Activated T-cell treated with anti-CD3 and anti-CD28 coated beads for 48 hours (primary cell): Measurements from ENCODE around the gene DMRT2.

Experiments used
- DNase-seq: peaks from one replicate; pipeline ENCODE4 v3.0.0-alpha.2; 2020; ENCODE audit warnings: low read depth

DMRT2 gene

GRCh38 chr9:1096155-1096964 lies 46.2 kb downstream of the DMRT2 start:
- no peak for DNase-seq

GRCh38 chr9:1098551-1098950 lies 48.4 kb downstream of the DMRT2 start:
- no peak for DNase-seq

DNA sequence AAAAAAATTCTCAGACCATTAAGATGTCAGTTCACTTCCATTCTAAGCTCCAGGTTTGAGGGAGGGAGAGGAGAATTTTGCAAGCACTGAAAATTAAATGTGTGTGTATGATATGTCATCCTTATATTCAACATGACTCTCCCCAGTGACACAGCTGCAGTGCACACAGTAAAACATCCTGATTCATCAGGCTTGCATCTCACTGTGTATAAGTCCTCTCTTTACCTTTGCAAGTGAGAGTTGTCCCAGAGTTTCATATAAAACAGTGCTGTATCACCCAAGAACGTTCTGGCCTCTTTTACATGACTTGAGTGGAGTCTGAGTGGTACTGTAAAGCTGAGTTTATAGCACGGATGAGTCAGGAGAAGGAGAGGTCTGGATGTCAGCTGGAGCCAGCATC lies 50.0 kb downstream of the DMRT2 start:
- DNase-seq = no peak

- no peak for DNase-seq
Measured at GRCh38 chr9:1100945-1101344, 50.8 kb downstream of the DMRT2 start.

DNA sequence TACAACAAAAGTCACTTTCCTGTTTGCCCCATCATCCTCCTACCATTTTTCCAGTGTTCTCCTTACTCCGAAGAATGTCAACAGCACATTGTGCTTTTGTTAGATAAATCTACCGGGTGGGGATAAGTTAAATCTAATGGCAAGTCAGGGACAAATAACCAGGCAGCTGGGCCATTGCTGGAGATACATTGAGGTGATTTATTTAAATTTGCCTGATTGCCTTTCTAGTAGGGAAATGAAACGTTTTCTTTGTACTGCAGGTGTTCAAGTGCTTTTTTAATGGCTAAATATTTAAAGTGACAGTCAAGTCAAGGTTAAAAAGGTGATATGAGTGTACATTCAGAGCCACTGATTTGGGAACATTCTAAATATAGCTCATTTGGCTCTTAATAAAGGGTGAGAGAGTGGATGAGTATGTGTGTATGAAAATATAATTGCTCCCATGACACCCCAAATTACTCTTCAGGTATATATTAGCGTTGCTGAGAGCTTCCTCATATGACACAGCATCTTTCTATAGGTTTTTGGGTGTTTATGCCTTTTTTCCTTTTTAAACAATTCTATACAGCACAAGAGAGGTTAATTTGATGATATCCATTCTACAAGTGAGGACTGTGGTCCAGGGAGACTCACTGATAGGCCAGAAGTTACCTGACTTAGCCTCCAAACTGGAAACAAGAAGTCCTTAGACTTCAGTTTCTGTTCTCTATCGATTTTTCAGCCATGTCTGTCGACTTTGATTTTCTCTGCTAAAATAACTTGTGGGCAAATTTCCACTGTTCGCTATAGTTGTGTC lies 51.9 kb downstream of the DMRT2 start:
- DNase-seq = no peak

DNA sequence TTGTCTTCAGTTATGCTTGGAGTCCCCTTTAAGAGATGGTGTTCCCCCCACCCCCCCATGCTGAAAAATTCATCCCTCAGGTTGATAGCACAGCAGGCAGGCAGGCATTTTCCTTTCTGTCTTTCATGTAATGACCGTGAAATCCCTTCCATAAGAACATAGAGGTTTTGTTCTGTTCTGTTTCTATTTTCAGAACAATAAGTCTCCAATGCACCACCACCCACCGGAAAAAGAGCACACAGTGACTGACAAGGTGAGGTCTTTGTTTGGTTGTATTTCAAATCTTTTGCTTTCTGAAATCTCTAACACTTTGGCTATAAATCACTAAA lies 52.4 kb downstream of the DMRT2 start:
- DNase-seq = no peak
